ENCODE measurements around the gene ST14. TPM values are rescaled to one million over a fixed set of nuclear protein-coding genes. Genes with fewer than 3 reads are reported as not detected.

Gene ST14
- total and polyA plus RNA-seq, 2 donors (not counting 3 experiments of a cell fraction or from before 2014, with no cell fraction given) = 0.08 TPM; not detected in 1

- no peak overlapping the region for H2AFZ ChIP-seq (ENCODE audit: low read depth, low read length)
- no peaks in the 10 kb centered on the region for H3K36me3 ChIP-seq (ENCODE audit: control insufficient read depth in 2 of 2, extremely low read depth in 1 of 2, insufficient read depth in 2 of 2, low read length in 2 of 2)
- no peaks in the 10 kb centered on the region for H3K9me1 ChIP-seq (replicated peaks; ENCODE audit: control insufficient read depth, extremely low read depth, insufficient read depth, low read length)
- POLR2A ChIA-PET = no interaction called here
- no peaks in the 10 kb centered on the region for H3K79me2 ChIP-seq (ENCODE audit: control insufficient read depth, insufficient read depth, low read length)
- intact Hi-C loops (cut with micrococcal nuclease) (no loop called here), dilution Hi-C loops (cut with MboI; ENCODE audit: extremely low pct_ligation_motif_present, low sequenced_read_pairs) (no loop called here)
- no peak overlapping the region for H3K9ac ChIP-seq (replicated peaks; ENCODE audit: extremely low read depth, insufficient read depth, low read length)
- no peak for TF ChIP-seq GATA2 (IDR thresholded peaks at IDR 0.05; ENCODE audit: insufficient read depth, insufficient read length, low read depth, low read length)
- TF ChIP-seq JUN (IDR thresholded peaks at IDR 0.05; ENCODE audit: borderline replicate concordance, insufficient read depth, insufficient read length, low read depth) = no peak
- peak; percentile 26 for TF ChIP-seq FOS (IDR thresholded peaks at IDR 0.05; ENCODE audit: borderline replicate concordance, insufficient read depth, low read length)
- TF ChIP-seq EZH2 (IDR thresholded peaks at IDR 0.05; ENCODE audit: borderline replicate concordance, low read depth, low read length, severe bottlenecking) = no peak
- no peak overlapping the region for H3K4me2 ChIP-seq (ENCODE audit: insufficient read depth, low read length)
- no peak for DNase-seq (ENCODE audit: low read depth, low spot score)
- no peaks in the 10 kb centered on the region for H3K4me1 ChIP-seq (ENCODE audit: control insufficient read depth, extremely low read depth, insufficient read depth, low read length)
- H3K27me3 ChIP-seq (ENCODE audit: control insufficient read depth in 2 of 2, insufficient read depth in 2 of 2, low read length in 2 of 2) = peaks cover 0 to 3% of the 10 kb centered on the region in 2 experiments
- H4K20me1 ChIP-seq (replicated peaks; ENCODE audit: control insufficient read depth, extremely low read depth, insufficient read depth, low read length) = no peaks in the 10 kb centered on the region
- no peak for FAIRE-seq
- no TSS peak for BruUV-seq (replicated peaks)
- CTCF ChIA-PET = interaction anchor here (1.1 to 1.6 kb wide), 3 partner anchors 16 to 36 kb away, joined by 3 read pairs; no protein-coding TSS in a partner anchor
- H3K4me3 ChIP-seq (replicated peaks in 1 of 3; ENCODE audit: insufficient read depth in 1 of 3, low read depth in 1 of 3, low read length in 3 of 3) = no peak overlapping the region
- H3K27ac ChIP-seq (ENCODE audit: insufficient read depth, low read depth, low read length) = no peak overlapping the region
- H3K9me3 ChIP-seq (replicated peaks; ENCODE audit: control insufficient read depth, insufficient read depth, low read length) = no peaks in the 10 kb centered on the region
Measured at GRCh38 chr11:130168105-130168504, 8.5 kb downstream of the ST14 start.

- Histone ChIP-seq H3K79me2 (ENCODE audit: control insufficient read depth, insufficient read depth, low read length) (no peaks in the 10 kb centered on the region), H3K4me3 (replicated peaks in 1 of 3; ENCODE audit: insufficient read depth in 1 of 3, low read depth in 1 of 3, low read length in 3 of 3) (no peak overlapping the region), H3K9me1 (replicated peaks; ENCODE audit: control insufficient read depth, extremely low read depth, insufficient read depth, low read length) (no peaks in the 10 kb centered on the region), H2AFZ (ENCODE audit: low read depth, low read length) (no peak overlapping the region), H3K4me1 (ENCODE audit: control insufficient read depth, extremely low read depth, insufficient read depth, low read length) (no peaks in the 10 kb centered on the region), H3K9ac (replicated peaks; ENCODE audit: extremely low read depth, insufficient read depth, low read length) (no peak overlapping the region), H3K27me3 (ENCODE audit: control insufficient read depth in 2 of 2, insufficient read depth in 2 of 2, low read length in 2 of 2) (peaks cover 0 to 1% of the 10 kb centered on the region in 2 experiments), H3K4me2 (ENCODE audit: insufficient read depth, low read length) (no peak overlapping the region), H3K36me3 (ENCODE audit: control insufficient read depth in 2 of 2, extremely low read depth in 1 of 2, insufficient read depth in 2 of 2, low read length in 2 of 2) (no peaks in the 10 kb centered on the region), H3K9me3 (replicated peaks; ENCODE audit: control insufficient read depth, insufficient read depth, low read length) (no peaks in the 10 kb centered on the region), H4K20me1 (replicated peaks; ENCODE audit: control insufficient read depth, extremely low read depth, insufficient read depth, low read length) (no peaks in the 10 kb centered on the region), H3K27ac (ENCODE audit: insufficient read depth, low read depth, low read length) (no peak overlapping the region)
- intact Hi-C loops (cut with micrococcal nuclease) = no loop called here
- TF ChIP-seq POLR2A (IDR thresholded peaks at IDR 0.05; ENCODE audit: low read depth, low read length) = no peak
- no peak for TF ChIP-seq EZH2 (IDR thresholded peaks at IDR 0.05; ENCODE audit: borderline replicate concordance, low read depth, low read length, severe bottlenecking)
- no peak for TF ChIP-seq JUN (IDR thresholded peaks at IDR 0.05; ENCODE audit: borderline replicate concordance, insufficient read depth, insufficient read length, low read depth)
- no peak for TF ChIP-seq MYC (IDR thresholded peaks at IDR 0.05; ENCODE audit: low read depth, low read length)
- TF ChIP-seq FOS (IDR thresholded peaks at IDR 0.05; ENCODE audit: borderline replicate concordance, insufficient read depth, low read length) = no peak
- TF ChIP-seq GATA2 (IDR thresholded peaks at IDR 0.05; ENCODE audit: insufficient read depth, insufficient read length, low read depth, low read length) = no peak
- no peak for TF ChIP-seq CTCF (IDR thresholded peaks at IDR 0.05; ENCODE audit: extremely low read depth in 1 of 2, insufficient read depth in 1 of 2, low read depth in 1 of 2, low read length in 2 of 2)
- TF ChIP-seq MAX (IDR thresholded peaks at IDR 0.05; ENCODE audit: insufficient read depth, insufficient read length) = no peak
- TF ChIP-seq POLR2AphosphoS5 (IDR thresholded peaks at IDR 0.05; ENCODE audit: insufficient read depth, low read depth, low read length) = no peak
- DNase-seq (ENCODE audit: low read depth, low spot score) (no peak), FAIRE-seq (no peak)
- dilution Hi-C loops (cut with MboI; ENCODE audit: extremely low pct_ligation_motif_present, low sequenced_read_pairs) = no loop called here
- no TSS peak for BruUV-seq (replicated peaks)
- CTCF ChIA-PET = no interaction called here
- POLR2A ChIA-PET = no interaction called here
Measured at GRCh38 chr11:130170345-130170744, 10.8 kb downstream of the ST14 start.
